HCT116 (cell line): ENCODE measurements around the gene AFAP1L2. TPM values are rescaled to one million over a fixed set of nuclear protein-coding genes. Genes with fewer than 3 reads are reported as not detected.

Source experiments
- ATAC-seq: fragments of 200-7000 bp; cut with Tn5 transposase; 2 replicates; pipeline ENCODE4 v1.9.1; 2020; ENCODE audit warnings: mild to moderate bottlenecking, moderate library complexity
- BruUV-seq: library from RNA; stranded (reverse); fragments of 400-500 nt; replicated peaks from 2 replicates; lab custom pipeline; 2021; lab: Mats Ljungman, UMichigan
- CTCF ChIA-PET: fragments of 300-600 bp; sonication (Branson Sonifier 250); formaldehyde crosslinking; loops from one replicate; lab custom pipeline; 2021; ENCODE audit warnings: antibody characterized with exemption; lab: Charles Lee
- POLR2A ChIA-PET: fragments of 300-600, 350-600 bp; sonication (Branson Sonifier 250); formaldehyde crosslinking; loops from one replicate; lab custom pipeline; 2021; ENCODE audit warnings: antibody characterized with exemption; lab: Charles Lee
- RAD21 ChIA-PET, 2 experiments: fragments of 300-600 bp; sonication (Branson Sonifier 250); formaldehyde crosslinking; loops; one replicate each; lab custom pipeline; 2023; ENCODE audit warnings: low total read pairs in 2 of 2; ENCODE audit not compliant: uncharacterized antibody in 2 of 2, unreplicated experiment in 2 of 2, low non-redundant PET in 1 of 2; lab: Charles Lee
- DNase-seq: peaks from one replicate; pipeline ENCODE4 v3.0.0-alpha.2; 2010; ENCODE audit warnings: low read depth, low spot score
- H2AFZ ChIP-seq: fragments of 200-600 bp; shearing (Covaris generic), sonication (generic); 2 replicates; pipeline ENCODE4 v1.6.1; 2017; ENCODE audit warnings: low read depth, mixed run types, mixed read lengths, antibody characterized with exemption, low read length; ENCODE audit not compliant: poor library complexity, severe bottlenecking
- H3K27ac ChIP-seq: 2 replicates; pipeline ENCODE4 v1.5.1; 2012; ENCODE audit warnings: low read depth, low read length
- H3K27me3 ChIP-seq: fragments of 200-600 bp; sonication (generic); 2 replicates; pipeline ENCODE4 v1.6.1; 2016; ENCODE audit warnings: mixed run types, low read length, mixed read lengths; ENCODE audit not compliant: insufficient read depth
- H3K36me3 ChIP-seq, 2 experiments: fragments of 200-500 bp in 1 of 2; fragments of 200-600 bp in 1 of 2; sonication (Bioruptor generic) in 1 of 2; sonication (generic) in 1 of 2; 2 replicates each; pipeline versions ENCODE4 v1.5.1 to v1.6.1; 2014 to 2016; ENCODE audit warnings: low read length in 2 of 2, inconsistent platforms in 1 of 2, mixed read lengths in 1 of 2, mixed run types in 1 of 2; ENCODE audit not compliant: insufficient read depth in 2 of 2, control insufficient read depth in 1 of 2
- H3K4me1 ChIP-seq, 2 experiments: fragments of 200-600 bp in 1 of 2; sonication (generic) in 1 of 2; 2 replicates each; pipeline versions ENCODE4 v1.5.1 to v1.6.1; 2012 to 2017; ENCODE audit warnings: low read length in 2 of 2, inconsistent platforms in 1 of 2, mild to moderate bottlenecking in 1 of 2, mixed read lengths in 1 of 2, mixed run types in 1 of 2, moderate library complexity in 1 of 2; ENCODE audit not compliant: insufficient read depth in 2 of 2, control insufficient read depth in 1 of 2
- H3K4me2 ChIP-seq: fragments of 200-600 bp; sonication (generic); 2 replicates; pipeline ENCODE4 v1.6.1; 2017; ENCODE audit warnings: mixed run types, low read length, mixed read lengths
- H3K4me3 ChIP-seq, 2 experiments: fragments of 200-600 bp in 1 of 2; sonication (generic) in 1 of 2; replicated peaks in 1 of 2; 2 replicates each; pipeline ENCODE4 v1.5.1; 2011 to 2016; ENCODE audit warnings: low read length in 2 of 2, control low read depth in 1 of 2, low read depth in 1 of 2, mild to moderate bottlenecking in 1 of 2, mixed read lengths in 1 of 2, mixed run types in 1 of 2
- H3K79me2 ChIP-seq: fragments of 200-600 bp; sonication (generic); 2 replicates; pipeline ENCODE4 v1.6.1; 2017; ENCODE audit warnings: mild to moderate bottlenecking, mixed run types, low read length, moderate library complexity, mixed read lengths; ENCODE audit not compliant: insufficient read depth
- H3K9ac ChIP-seq: fragments of 200-600 bp; sonication (generic); 2 replicates; pipeline ENCODE4 v1.6.1; 2016; ENCODE audit warnings: low read length, mixed read lengths
- H3K9me2 ChIP-seq: fragments of 200-600 bp; sonication (generic), shearing (Covaris generic); 2 replicates; pipeline ENCODE4 v1.6.1; 2017; ENCODE audit warnings: mixed run types, mild to moderate bottlenecking, moderate library complexity; ENCODE audit not compliant: insufficient read depth
- H3K9me3 ChIP-seq, 2 experiments: fragments of 200-500 bp in 1 of 2; fragments of 200-600 bp in 1 of 2; sonication (Bioruptor generic) in 1 of 2; sonication (generic) in 1 of 2; 2 replicates each; pipeline ENCODE4 v1.6.1; 2014 to 2017; ENCODE audit warnings: low read length in 2 of 2, mixed read lengths in 2 of 2, inconsistent platforms in 1 of 2, low read depth in 1 of 2, mild to moderate bottlenecking in 1 of 2, mixed run types in 1 of 2, moderate library complexity in 1 of 2; ENCODE audit not compliant: control insufficient read depth in 1 of 2, insufficient read depth in 1 of 2
- H4K20me1 ChIP-seq: fragments of 200-600 bp; sonication (generic), shearing (Covaris generic); 2 replicates; pipeline ENCODE4 v1.6.1; 2017; ENCODE audit warnings: mixed run types, mild to moderate bottlenecking, moderate library complexity; ENCODE audit not compliant: insufficient read depth
- ATF3 ChIP-seq: IDR thresholded peaks from 2 replicates; pipeline ENCODE4 v1.6.1; 2012
- CBX3 ChIP-seq: IDR thresholded peaks from 2 replicates; pipeline ENCODE4 v1.6.1; 2012; ENCODE audit warnings: low read depth
- CEBPB ChIP-seq: IDR thresholded peaks from 2 replicates; pipeline ENCODE4 v1.6.1; 2012; ENCODE audit warnings: low read depth
- EGR1 ChIP-seq: IDR thresholded peaks from 2 replicates; pipeline ENCODE4 v1.6.1; 2012; ENCODE audit warnings: low read depth
- EZH2phosphoT487 ChIP-seq: fragments of 200-600 bp; IDR thresholded peaks from 2 replicates; pipeline ENCODE4 v1.6.1; 2018; ENCODE audit warnings: antibody characterized with exemption, borderline replicate concordance
- JUND ChIP-seq: IDR thresholded peaks from 2 replicates; pipeline ENCODE4 v1.6.1; 2012
- POLR2A ChIP-seq: IDR thresholded peaks from 2 replicates; pipeline ENCODE4 v1.7.0; 2011; ENCODE audit warnings: borderline replicate concordance; ENCODE audit not compliant: insufficient read depth, insufficient read length; ENCODE audit errors: extremely low read depth
- POLR2AphosphoS5 ChIP-seq: IDR thresholded peaks from 2 replicates; pipeline ENCODE4 v1.6.1; 2011; ENCODE audit warnings: mild to moderate bottlenecking, low read depth, low read length, moderate library complexity
- RAD21 ChIP-seq: IDR thresholded peaks from 2 replicates; pipeline ENCODE4 v1.6.1; 2012; ENCODE audit warnings: low read depth, mild to moderate bottlenecking
- REST ChIP-seq: IDR thresholded peaks from 2 replicates; pipeline ENCODE4 v1.6.1; 2012; ENCODE audit warnings: low read depth
- SIN3A ChIP-seq: IDR thresholded peaks from 2 replicates; pipeline ENCODE4 v1.6.1; 2012; ENCODE audit warnings: low read depth
- SP1 ChIP-seq: IDR thresholded peaks from 2 replicates; pipeline ENCODE4 v1.6.1; 2012; ENCODE audit warnings: low read depth
- SRF ChIP-seq: IDR thresholded peaks from 2 replicates; pipeline ENCODE4 v1.6.1; 2012; ENCODE audit warnings: low read depth
- YY1 ChIP-seq: IDR thresholded peaks from 2 replicates; pipeline ENCODE4 v1.6.1; 2011; ENCODE audit warnings: low read length, low read depth, moderate library complexity, mild to moderate bottlenecking; ENCODE audit not compliant: insufficient replicate concordance; ENCODE audit errors: extremely low read depth
- ZFX ChIP-seq: fragments of 450-650 bp; IDR thresholded peaks from 2 replicates; pipeline ENCODE4 v1.6.1; 2017
- ZNF274 ChIP-seq: fragments of 200-500 bp; sonication (Bioruptor generic); IDR thresholded peaks from 2 replicates; pipeline ENCODE4 v1.6.1; 2014; ENCODE audit warnings: mild to moderate bottlenecking, low read depth, low read length, inconsistent platforms
- intact Hi-C: fragments of 100-400 bp; cut with micrococcal nuclease; formaldehyde crosslinking; loops from 2 replicates; pipeline ENCODE4 v1.10.0; 2022
- total RNA-seq: library from RNA; stranded (reverse); gene quantifications from one replicate; pipeline ENCODE4 v1.2.1, GENCODE V29; 2021; ENCODE audit not compliant: unreplicated experiment

The AFAP1L2 gene
- total RNA-seq, 1 experiment from 2014 or later, result 0.93 TPM

GRCh38 chr10:114444819-114445218, 40.5 kb upstream of the AFAP1L2 start:
- ChIA-PET CTCF (no interaction called here), POLR2A (no interaction called here), RAD21 (no interaction called here)
- no peaks in the 10 kb centered on the region for H4K20me1 ChIP-seq
- DNase-seq (no peak), ATAC-seq (no peak)
- no peaks in the 10 kb centered on the region for H3K9me3 ChIP-seq
- BruUV-seq, result no TSS peak
- peaks cover 2 to 15% of the 10 kb centered on the region in 2 experiments; a peak in 2 of 4 replicates for H3K36me3 ChIP-seq
- no peaks in the 10 kb centered on the region for H3K4me1 ChIP-seq
- peak; percentile 14; the same call in 1 of the 2 replicates for TF ChIP-seq RAD21
- no peak for TF ChIP-seq ATF3
- no peak overlapping the region for H3K4me2 ChIP-seq
- H3K27me3 ChIP-seq, result no peaks in the 10 kb centered on the region
- no peak overlapping the region for H2AFZ ChIP-seq
- H3K4me3 ChIP-seq, result no peak overlapping the region
- no peaks in the 10 kb centered on the region for H3K9me2 ChIP-seq
- no peaks in the 10 kb centered on the region for H3K79me2 ChIP-seq
- H3K27ac ChIP-seq, result no peak overlapping the region
- intact Hi-C loops, result loop anchor here (5.0 kb wide), 1 partner anchor 643 kb away; no protein-coding TSS in a partner anchor
- no peak overlapping the region for H3K9ac ChIP-seq

DNA sequence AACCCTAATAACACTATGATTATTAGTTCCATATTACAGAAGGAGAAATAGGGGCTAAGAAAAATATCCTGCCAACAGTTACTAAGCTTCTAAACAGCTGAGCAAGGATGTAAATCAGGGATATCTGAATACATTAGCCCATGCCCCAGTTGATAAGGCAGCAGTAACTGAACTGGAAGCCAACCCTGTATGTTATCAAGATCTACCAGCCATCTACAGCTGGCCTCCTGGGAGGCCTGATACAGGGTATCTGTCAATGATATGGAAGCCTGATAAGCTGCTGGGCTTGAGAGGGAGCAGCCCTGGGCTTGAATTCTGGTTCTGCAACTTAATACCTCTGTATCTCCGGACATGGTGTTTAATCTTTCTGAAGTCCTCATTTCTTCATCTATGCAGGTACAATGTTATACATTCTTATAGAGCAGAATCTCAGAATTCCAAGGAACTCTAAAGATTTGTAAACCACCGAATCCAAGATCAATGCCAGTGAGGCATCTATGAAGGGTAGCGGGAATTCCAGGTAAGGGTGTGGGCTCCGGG, 37.9 kb upstream of the AFAP1L2 start:
- Histone ChIP-seq H3K4me3 (no peak overlapping the region), H3K9ac (no peak overlapping the region), H3K9me2 (no peaks in the 10 kb centered on the region), H3K4me2 (no peak overlapping the region), H3K4me1 (no peaks in the 10 kb centered on the region), H3K79me2 (no peaks in the 10 kb centered on the region), H3K27me3 (no peaks in the 10 kb centered on the region), H3K27ac (no peak overlapping the region), H2AFZ (no peak overlapping the region)
- intact Hi-C loops, result no loop called here
- no TSS peak for BruUV-seq
- TF ChIP-seq SIN3A (no peak), REST (no peak), CBX3 (no peak), POLR2AphosphoS5 (no peak), CEBPB (no peak), SRF (no peak), YY1 (no peak), EGR1 (no peak), POLR2A (no peak), SP1 (no peak), ZNF274 (no peak), ATF3 (no peak), JUND (no peak), EZH2phosphoT487 (no peak), RAD21 (no peak), ZFX (no peak)
- TF ChIP-seq, all 23 proteins: peak for 0
- CTCF ChIA-PET, result interaction anchor here (6.3 kb wide), 1 partner anchor 138 kb away, joined by 45 read pairs; no protein-coding TSS in a partner anchor
- H3K9me3 ChIP-seq, result no peaks in the 10 kb centered on the region
- RAD21 ChIA-PET, result no interaction called here
- POLR2A ChIA-PET, result no interaction called here
- peaks cover 16 to 30% of the 10 kb centered on the region in 2 experiments; a peak in 3 of 4 replicates for H3K36me3 ChIP-seq
- no peaks in the 10 kb centered on the region for H4K20me1 ChIP-seq
- no peak for ATAC-seq
- no peak for DNase-seq
